Measurements from ENCODE around the gene RNF186. TPM values are rescaled to one million over a fixed set of nuclear protein-coding genes. Genes with fewer than 3 reads are reported as not detected.

Gene RNF186
- total and polyA plus RNA-seq, 2 of the 13 experiments (the other 11 are each of a cell fraction or from before 2014, with no cell fraction given) = 0.07 to 0.20 TPM

DNA sequence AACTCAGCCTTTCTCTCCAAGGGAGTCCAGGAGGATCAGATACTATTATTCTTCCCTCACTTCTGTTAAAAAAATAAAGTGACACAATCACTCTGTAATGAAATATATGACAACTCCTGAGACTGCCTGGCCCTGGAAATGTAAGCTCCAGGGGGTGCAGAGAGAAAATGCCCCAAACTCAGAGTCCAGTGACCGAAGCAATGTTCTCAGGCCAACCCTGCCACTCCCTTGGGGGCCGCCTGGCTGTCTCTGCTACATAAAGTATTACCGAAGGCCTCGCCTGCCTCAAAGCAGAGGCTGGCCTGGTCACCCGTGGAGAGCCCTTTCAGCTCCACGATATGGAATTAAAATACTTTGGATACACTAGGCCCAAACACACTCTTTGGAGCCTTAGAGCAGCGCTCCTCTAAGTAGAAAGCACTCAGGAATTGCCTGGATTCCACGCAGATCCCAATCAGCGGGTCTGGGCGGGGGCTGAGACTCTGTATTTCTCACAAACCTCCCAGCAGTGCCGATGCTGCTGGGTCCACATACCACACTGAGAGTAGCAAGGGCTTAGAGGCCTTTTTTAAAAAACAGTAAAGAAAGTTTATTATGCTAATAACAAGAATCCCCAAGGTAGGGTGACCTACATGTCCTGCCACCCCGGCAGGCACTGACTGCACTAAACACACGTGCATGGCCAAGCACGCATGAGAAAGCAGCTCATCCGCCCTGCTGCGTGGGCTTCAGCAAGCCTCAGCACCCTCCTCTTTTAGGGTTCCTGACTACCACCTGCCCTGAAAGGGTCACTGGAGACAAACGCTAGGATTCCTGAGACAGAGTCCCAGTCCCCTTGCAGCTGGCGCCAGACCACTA is 46.5 kb downstream of the RNF186 start:
- H3K4me2 ChIP-seq (ENCODE audit: low read depth, low read length) = no peak overlapping the region
- ChIA-PET POLR2A (no interaction called here), CTCF (ENCODE audit: low intra/inter-chr PET ratio, low total read pairs) (no interaction called here)
- ATAC-seq = no peak
- H3K27me3 ChIP-seq (ENCODE audit: control insufficient read depth in 1 of 2, insufficient read depth in 2 of 2, low read length in 2 of 2) = no peaks in the 10 kb centered on the region; a peak in 1 of 5 replicates
- no TSS peak for BruUV-seq (replicated peaks)
- H3K4me1 ChIP-seq (ENCODE audit: insufficient read depth, low read length) = no peaks in the 10 kb centered on the region
- no peaks in the 10 kb centered on the region for H3K79me2 ChIP-seq (ENCODE audit: insufficient read depth, low read length)
- no peak for FAIRE-seq
- no peak overlapping the region for H3K27ac ChIP-seq (ENCODE audit: extremely low read length, insufficient read depth, low read length)
- in situ Hi-C loops (cut with HindIII; ENCODE audit: extremely low pct_ligation_motif_present, low pct_unique_long_range_greater_than_20kb) (no loop called here), intact Hi-C loops (cut with micrococcal nuclease; ENCODE audit: unreplicated experiment) (no loop called here)
- no peaks in the 10 kb centered on the region for H4K20me1 ChIP-seq (ENCODE audit: insufficient read depth, low read length)
- no peaks in the 10 kb centered on the region for H3K36me3 ChIP-seq (replicated peaks in 1 of 2; ENCODE audit: control insufficient read depth in 1 of 2, insufficient read depth in 2 of 2, low read length in 2 of 2)
- 85% methylated on average over 16 of the region's 18 CpGs for WGBS (ENCODE audit: low lambda C conversion rate)
- H3K4me3 ChIP-seq (replicated peaks in 1 of 3; ENCODE audit: insufficient read depth in 1 of 3, low read depth in 2 of 3, low read length in 3 of 3) = no peak overlapping the region
- TF ChIP-seq GABPB1 (CRISPR knock-in tag; IDR thresholded peaks at IDR 0.05) (no peak), SUZ12 (IDR thresholded peaks at IDR 0.05; ENCODE audit: low read depth, low read length) (no peak), RFX3 (CRISPR knock-in tag; IDR thresholded peaks at IDR 0.05) (no peak), CHD2 (IDR thresholded peaks at IDR 0.05; ENCODE audit: low read depth, low read length) (no peak), SCMH1 (CRISPR knock-in tag; IDR thresholded peaks at IDR 0.05; ENCODE audit: borderline replicate concordance) (no peak)
- TF ChIP-seq, protein P1, sequence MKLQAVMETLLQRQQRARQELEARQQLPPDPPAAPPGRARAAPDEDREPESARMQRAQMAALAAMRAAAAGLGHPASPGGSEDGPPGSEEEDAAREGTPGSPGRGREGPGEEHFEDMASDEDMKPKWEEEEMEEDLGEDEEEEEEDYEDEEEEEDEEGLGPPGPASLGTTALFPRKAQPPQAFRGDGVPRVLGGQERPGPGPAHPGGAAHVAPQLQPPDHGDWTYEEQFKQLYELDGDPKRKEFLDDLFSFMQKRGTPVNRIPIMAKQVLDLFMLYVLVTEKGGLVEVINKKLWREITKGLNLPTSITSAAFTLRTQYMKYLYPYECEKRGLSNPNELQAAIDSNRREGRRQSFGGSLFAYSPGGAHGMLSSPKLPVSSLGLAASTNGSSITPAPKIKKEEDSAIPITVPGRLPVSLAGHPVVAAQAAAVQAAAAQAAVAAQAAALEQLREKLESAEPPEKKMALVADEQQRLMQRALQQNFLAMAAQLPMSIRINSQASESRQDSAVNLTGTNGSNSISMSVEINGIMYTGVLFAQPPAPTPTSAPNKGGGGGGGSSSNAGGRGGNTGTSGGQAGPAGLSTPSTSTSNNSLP (IDR thresholded peaks at IDR 0.05; ENCODE audit: low read depth, low read length) = no peak
- DNase-seq (ENCODE audit: low spot score) = no peak
- H3K9me3 ChIP-seq (ENCODE audit: low read length) = no peaks in the 10 kb centered on the region
- no peak overlapping the region for H3K9ac ChIP-seq (ENCODE audit: insufficient read depth, low read depth, low read length)
- H2AFZ ChIP-seq (ENCODE audit: low read length) = no peak overlapping the region

DNA sequence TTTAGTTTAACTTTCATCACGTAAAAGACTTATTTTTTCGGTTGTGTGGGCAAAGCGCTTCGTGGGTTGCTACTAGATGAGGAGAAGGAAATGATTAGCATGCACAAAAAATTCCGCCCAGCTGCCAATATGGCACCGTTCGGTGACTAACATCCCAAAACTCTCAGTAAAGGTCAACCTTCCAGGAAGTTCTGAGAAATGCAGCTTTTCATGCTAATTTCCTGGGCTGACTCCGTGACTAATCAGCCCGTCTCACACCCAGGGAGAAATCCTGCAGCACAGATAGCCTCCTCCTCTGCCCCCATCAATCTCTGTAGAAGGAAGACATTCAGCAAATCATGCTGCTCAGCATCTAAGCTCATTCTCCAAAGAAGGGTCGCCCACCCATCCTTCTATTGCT is 49.5 kb downstream of the RNF186 start:
- H3K4me2 ChIP-seq (ENCODE audit: low read depth, low read length) = no peak overlapping the region
- in situ Hi-C loops (cut with HindIII; ENCODE audit: extremely low pct_ligation_motif_present, low pct_unique_long_range_greater_than_20kb) = no loop called here
- WGBS (ENCODE audit: low lambda C conversion rate) = 85% methylated on average over 10 of the region's 10 CpGs
- intact Hi-C loops (cut with micrococcal nuclease; ENCODE audit: unreplicated experiment) = no loop called here
- no peak overlapping the region for H3K9ac ChIP-seq (ENCODE audit: insufficient read depth, low read depth, low read length)
- no peaks in the 10 kb centered on the region for H3K79me2 ChIP-seq (ENCODE audit: insufficient read depth, low read length)
- DNase-seq (ENCODE audit: low spot score) = no peak
- ChIA-PET CTCF (ENCODE audit: low intra/inter-chr PET ratio, low total read pairs) (no interaction called here), POLR2A (no interaction called here)
- no peaks in the 10 kb centered on the region; a peak in 1 of 5 replicates for H3K27me3 ChIP-seq (ENCODE audit: control insufficient read depth in 1 of 2, insufficient read depth in 2 of 2, low read length in 2 of 2)
- no TSS peak for BruUV-seq (replicated peaks)
- H3K36me3 ChIP-seq (replicated peaks in 1 of 2; ENCODE audit: control insufficient read depth in 1 of 2, insufficient read depth in 2 of 2, low read length in 2 of 2) = no peaks in the 10 kb centered on the region
- H3K4me1 ChIP-seq (ENCODE audit: insufficient read depth, low read length) = no peaks in the 10 kb centered on the region
- H3K27ac ChIP-seq (ENCODE audit: extremely low read length, insufficient read depth, low read length) = no peak overlapping the region
- TF ChIP-seq ZNF570 (CRISPR knock-in tag; IDR thresholded peaks at IDR 0.05; ENCODE audit: borderline replicate concordance) = no peak
- no peak for TF ChIP-seq BRCA1 (CRISPR knock-in tag; IDR thresholded peaks at IDR 0.05)
- no peak for TF ChIP-seq ZNF530 (CRISPR knock-in tag; IDR thresholded peaks at IDR 0.05; ENCODE audit: low read depth)
- H3K4me3 ChIP-seq (replicated peaks in 1 of 3; ENCODE audit: insufficient read depth in 1 of 3, low read depth in 2 of 3, low read length in 3 of 3) = no peak overlapping the region
- H4K20me1 ChIP-seq (ENCODE audit: insufficient read depth, low read length) = no peaks in the 10 kb centered on the region
- no peak for FAIRE-seq
- H2AFZ ChIP-seq (ENCODE audit: low read length) = no peak overlapping the region
- no peaks in the 10 kb centered on the region for H3K9me3 ChIP-seq (ENCODE audit: low read length)
- ATAC-seq = no peak

All from HepG2 (cell line).